ENCODE results near the gene PI4K2A. TPM values are rescaled to one million over a fixed set of nuclear protein-coding genes. Genes with fewer than 3 reads are reported as not detected.

Gene PI4K2A
- total RNA-seq, 4 donors from 2014 or later = 16.1 to 18.5 (median 17.9) TPM

GRCh38 chr10:97711640-97712572, 71.4 kb downstream of the PI4K2A start:
- Histone ChIP-seq H3K4me3 (no peak overlapping the region), H3K27ac (peak overlapping the region in 2 of 4 donors; percentile 33 to 78), H3K27me3 (peaks cover 6 to 13% (median 7%) of the 10 kb centered on the region in 3 donors), H3K4me1 (peaks cover 9 to 11% of the 10 kb centered on the region in 2 donors), H3K36me3 (no peaks in the 10 kb centered on the region), H3K9me3 (no peaks in the 10 kb centered on the region)
- intact Hi-C loops (cut with DNase I; ENCODE audit: low total_unique reads) (loop anchor here (5.0 kb wide), 1 partner anchor 35 kb away; no protein-coding TSS in a partner anchor), in situ Hi-C loops (cut with MboI; ENCODE audit: low sequenced_read_pairs in 4 of 4) (no loop called here)
- DNase-seq (no peak), ATAC-seq (no peak)
- TF ChIP-seq POLR2A (IDR thresholded peaks at IDR 0.05) (no peak), CTCF (IDR thresholded peaks at IDR 0.05 in 4 of 5, conservative IDR thresholded peaks at IDR 0.05 in 1 of 5) (no peak)

GRCh38 chr10:97713339-97713825, 72.9 kb downstream of the PI4K2A start, which contains the start of gene MARVELD1:
MARVELD1 (plus strand) TSS chr10:97713730; CDS start chr10:97713877, 147 bp downstream.
- ATAC-seq = peak; percentile 45 to 51
- TF ChIP-seq CTCF (IDR thresholded peaks at IDR 0.05 in 4 of 5, conservative IDR thresholded peaks at IDR 0.05 in 1 of 5) (no peak), POLR2A (IDR thresholded peaks at IDR 0.05) (peak in 1 of 2 donors; percentile 26)
- Histone ChIP-seq H3K27ac (peak within 1 kb of the TSS; percentile 73 to 85 (median 78)), H3K27me3 (peaks cover 6 to 13% (median 7%) of the 10 kb centered on the region in 3 donors), H3K4me1 (peaks cover 9 to 13% of the 10 kb centered on the region in 2 donors), H3K36me3 (no peaks in the 10 kb centered on the region), H3K4me3 (peak within 1 kb of the TSS; percentile 57 to 91 (median 68)), H3K9me3 (no peaks in the 10 kb centered on the region)
- intact Hi-C loops (cut with DNase I; ENCODE audit: low total_unique reads) = loop anchor here (5.0 kb wide), 1 partner anchor 36 kb away; no protein-coding TSS in a partner anchor
- DNase-seq = peak; percentile 45 to 53
- in situ Hi-C loops (cut with MboI; ENCODE audit: low sequenced_read_pairs in 4 of 4) = no loop called here

- intact Hi-C loops (cut with DNase I; ENCODE audit: low total_unique reads) = loop anchor here (5.0 kb wide), 1 partner anchor 37 kb away; no protein-coding TSS in a partner anchor
- peak; percentile 46 to 62 for DNase-seq
- TF ChIP-seq CTCF (IDR thresholded peaks at IDR 0.05 in 4 of 5, conservative IDR thresholded peaks at IDR 0.05 in 1 of 5) (peak in 3 of 5 experiments; percentile 7 to 30 (median 9)), POLR2A (IDR thresholded peaks at IDR 0.05) (peak in 1 of 2 donors; percentile 14)
- peak overlapping the region; percentile 57 to 91 (median 68) for H3K4me3 ChIP-seq
- peaks cover 13 to 18% of the 10 kb centered on the region in 2 donors for H3K4me1 ChIP-seq
- H3K27me3 ChIP-seq = peaks cover 6 to 13% (median 7%) of the 10 kb centered on the region in 3 donors
- in situ Hi-C loops (cut with MboI; ENCODE audit: low sequenced_read_pairs in 4 of 4) = no loop called here
- peak; percentile 74 to 79 for ATAC-seq
- H3K27ac ChIP-seq = peak overlapping the region; percentile 63 to 85 (median 78)
- no peaks in the 10 kb centered on the region for H3K9me3 ChIP-seq
- H3K36me3 ChIP-seq = no peaks in the 10 kb centered on the region
These were observed 73.4 kb downstream of the PI4K2A start for GRCh38 chr10:97713826-97714400.

- Histone ChIP-seq H3K4me1 (peaks cover 16 to 20% of the 10 kb centered on the region in 2 donors), H3K9me3 (no peaks in the 10 kb centered on the region), H3K27ac (peak overlapping the region; percentile 63 to 85 (median 78)), H3K4me3 (peak overlapping the region; percentile 57 to 91 (median 68)), H3K27me3 (peaks cover 6 to 13% (median 7%) of the 10 kb centered on the region in 3 donors), H3K36me3 (no peaks in the 10 kb centered on the region)
- intact Hi-C loops (cut with DNase I; ENCODE audit: low total_unique reads) (loop anchor here (5.0 kb wide), 1 partner anchor 37 kb away; no protein-coding TSS in a partner anchor), in situ Hi-C loops (cut with MboI; ENCODE audit: low sequenced_read_pairs in 4 of 4) (no loop called here)
- peak in 1 of 2 donors; percentile 56 for DNase-seq
- no peak for TF ChIP-seq CTCF (IDR thresholded peaks at IDR 0.05 in 4 of 5, conservative IDR thresholded peaks at IDR 0.05 in 1 of 5)
- peak in 1 of 2 donors; percentile 6 for TF ChIP-seq POLR2A (IDR thresholded peaks at IDR 0.05)
- peak; percentile 25 to 40 for ATAC-seq
These were observed 74.2 kb downstream of the PI4K2A start for GRCh38 chr10:97714401-97715258.

Measured in gastrocnemius medialis (tissue), 4 donors.